ENCODE data around the gene C10orf62.
"Not testable (repeated sequence)": the region's sequence is repeated elsewhere in the genome, so short reads cannot be mapped to it uniquely, and the experiment has no call there.

Gene C10orf62

GRCh38 chr10:97573021-97573420 is 16.5 kb upstream of the C10orf62 start:
- H3K9me3 ChIP-seq (ENCODE audit: control insufficient read depth, insufficient read depth, low read length), result no peaks in the 10 kb centered on the region
- H3K36me3 ChIP-seq (ENCODE audit: insufficient read depth, low read length), result no peaks in the 10 kb centered on the region

DNA sequence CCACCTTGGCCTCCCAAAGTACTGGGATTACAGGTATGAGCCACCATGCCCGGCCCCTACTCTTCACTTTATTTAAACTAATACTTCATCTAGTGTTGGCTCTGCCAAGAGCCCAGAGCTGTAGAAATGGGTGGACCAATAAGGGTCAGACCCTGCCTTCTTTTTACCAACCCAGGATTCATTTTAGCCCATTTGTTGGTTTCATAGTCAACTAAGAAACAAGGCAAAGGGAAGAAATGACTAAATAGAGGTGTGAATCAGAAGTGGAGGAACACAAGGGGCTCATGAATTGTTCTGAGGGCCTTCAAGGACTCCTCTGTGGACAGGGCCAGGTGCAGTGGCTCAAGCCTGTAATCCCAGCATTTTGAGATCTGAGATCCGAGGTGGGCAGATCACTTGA is 15.8 kb upstream of the C10orf62 start:
- Histone ChIP-seq H3K36me3 (ENCODE audit: insufficient read depth, low read length) (no peaks in the 10 kb centered on the region), H3K9me3 (ENCODE audit: control insufficient read depth, insufficient read depth, low read length) (no peaks in the 10 kb centered on the region), H3K9ac (ENCODE audit: low read depth, low read length) (no peak overlapping the region), H3K4me1 (ENCODE audit: insufficient read depth, low read length) (peaks cover 14% of the 10 kb centered on the region)

More at GRCh38 chr10:97573021-97573420, 16.5 kb upstream of the C10orf62 start:
- Histone ChIP-seq H3K4me1 (ENCODE audit: insufficient read depth, low read length) (peaks cover 14% of the 10 kb centered on the region), H3K9ac (ENCODE audit: low read depth, low read length) (no peak overlapping the region)

DNA sequence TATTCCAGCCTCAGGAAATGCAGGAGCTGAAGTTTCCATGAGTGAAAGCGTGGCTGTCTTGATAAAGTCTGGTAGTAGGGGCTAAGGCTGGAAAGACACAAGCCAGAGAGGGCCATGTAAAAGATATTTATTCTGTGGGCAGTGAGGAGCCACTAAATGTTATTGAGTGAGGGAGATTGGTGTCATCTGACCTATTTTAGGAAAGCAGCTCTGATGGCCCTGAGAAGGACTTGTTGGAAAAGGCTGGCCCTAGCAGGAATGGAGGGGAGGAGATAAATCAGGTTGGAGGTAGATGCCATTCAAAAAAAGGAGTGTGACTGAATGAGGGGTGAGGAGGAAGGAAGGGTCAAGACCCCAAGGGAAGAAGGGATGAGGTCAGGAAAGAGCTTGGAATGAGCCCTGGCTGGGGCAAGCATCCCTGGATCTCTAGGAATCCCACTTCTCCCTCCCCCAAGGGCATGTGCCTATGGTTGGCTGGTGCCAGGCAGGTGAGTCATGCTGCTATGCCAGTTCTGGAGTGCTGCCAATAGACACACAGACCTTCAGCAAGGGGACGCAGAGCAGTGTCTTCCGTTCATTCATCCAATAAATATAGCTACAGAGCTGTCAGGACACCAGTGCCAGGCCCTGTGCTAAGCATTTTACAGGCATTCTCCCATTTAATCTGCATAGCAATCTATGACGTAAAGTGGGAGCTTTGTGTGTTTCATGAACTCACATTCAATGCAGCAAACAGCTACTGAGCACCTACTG is 15.0 kb upstream of the C10orf62 start:
- H3K36me3 ChIP-seq (ENCODE audit: insufficient read depth, low read length), result no peaks in the 10 kb centered on the region
- H3K4me1 ChIP-seq (ENCODE audit: insufficient read depth, low read length), result peaks cover 14% of the 10 kb centered on the region
- no peak overlapping the region for H3K9ac ChIP-seq (ENCODE audit: low read depth, low read length)
- no peaks in the 10 kb centered on the region for H3K9me3 ChIP-seq (ENCODE audit: control insufficient read depth, insufficient read depth, low read length)

DNA sequence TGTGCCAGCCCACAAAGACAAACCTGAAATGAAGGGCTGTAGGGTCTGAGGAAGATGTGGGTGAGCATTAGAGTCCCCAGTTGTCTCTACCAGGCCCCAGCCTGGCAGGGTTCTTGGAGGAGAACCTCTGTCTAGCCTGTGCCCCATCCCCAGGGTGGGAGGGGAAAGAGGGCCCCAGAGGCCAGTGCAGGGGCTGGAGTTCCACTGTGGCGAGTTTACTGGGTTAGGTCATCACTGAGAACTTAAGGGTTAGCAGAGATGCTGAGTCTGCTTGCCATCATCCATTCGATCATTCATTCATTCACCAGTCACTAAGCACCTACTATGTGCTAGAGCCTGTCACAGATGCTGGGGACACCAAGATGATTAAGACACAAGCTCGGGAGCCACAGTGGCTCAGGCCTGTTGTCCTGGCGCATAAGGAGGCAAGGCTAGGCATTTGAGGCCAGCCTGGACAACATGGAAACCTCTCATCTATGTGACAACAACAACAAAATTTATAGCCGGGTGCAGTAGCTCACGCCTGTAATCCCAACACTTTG is 14.3 kb upstream of the C10orf62 start:
- Histone ChIP-seq H3K9me3 (ENCODE audit: control insufficient read depth, insufficient read depth, low read length) (no peaks in the 10 kb centered on the region), H3K36me3 (ENCODE audit: insufficient read depth, low read length) (no peaks in the 10 kb centered on the region), H3K9ac (ENCODE audit: low read depth, low read length) (no peak overlapping the region), H3K4me1 (ENCODE audit: insufficient read depth, low read length) (peaks cover 14% of the 10 kb centered on the region)

- H3K4me1 ChIP-seq (ENCODE audit: insufficient read depth, low read length), result peaks cover 14% of the 10 kb centered on the region
- not testable (repeated sequence) for H3K9me3 ChIP-seq (ENCODE audit: control insufficient read depth, insufficient read depth, low read length); H3K9ac ChIP-seq (ENCODE audit: low read depth, low read length); H3K36me3 ChIP-seq (ENCODE audit: insufficient read depth, low read length)
Observed at GRCh38 chr10:97576487-97576886, 13.0 kb upstream of the C10orf62 start.

GRCh38 chr10:97577701-97578100 is 11.8 kb upstream of the C10orf62 start:
- Histone ChIP-seq H3K9me3 (ENCODE audit: control insufficient read depth, insufficient read depth, low read length) (no peaks in the 10 kb centered on the region), H3K36me3 (ENCODE audit: insufficient read depth, low read length) (no peaks in the 10 kb centered on the region), H3K4me1 (ENCODE audit: insufficient read depth, low read length) (peaks cover 9% of the 10 kb centered on the region), H3K9ac (ENCODE audit: low read depth, low read length) (no peak overlapping the region)

GRCh38 chr10:97578171-97578844 is 11.2 kb upstream of the C10orf62 start:
- Histone ChIP-seq H3K9me3 (ENCODE audit: control insufficient read depth, insufficient read depth, low read length) (no peaks in the 10 kb centered on the region), H3K36me3 (ENCODE audit: insufficient read depth, low read length) (no peaks in the 10 kb centered on the region), H3K9ac (ENCODE audit: low read depth, low read length) (no peak overlapping the region), H3K4me1 (ENCODE audit: insufficient read depth, low read length) (peaks cover 9% of the 10 kb centered on the region)

- no peaks in the 10 kb centered on the region for H3K36me3 ChIP-seq (ENCODE audit: insufficient read depth, low read length)
- no peaks in the 10 kb centered on the region for H3K9me3 ChIP-seq (ENCODE audit: control insufficient read depth, insufficient read depth, low read length)
- H3K9ac ChIP-seq (ENCODE audit: low read depth, low read length), result no peak overlapping the region
- no peaks in the 10 kb centered on the region for H3K4me1 ChIP-seq (ENCODE audit: insufficient read depth, low read length)
Observed at GRCh38 chr10:97580421-97581367, 8.8 kb upstream of the C10orf62 start.

DNA sequence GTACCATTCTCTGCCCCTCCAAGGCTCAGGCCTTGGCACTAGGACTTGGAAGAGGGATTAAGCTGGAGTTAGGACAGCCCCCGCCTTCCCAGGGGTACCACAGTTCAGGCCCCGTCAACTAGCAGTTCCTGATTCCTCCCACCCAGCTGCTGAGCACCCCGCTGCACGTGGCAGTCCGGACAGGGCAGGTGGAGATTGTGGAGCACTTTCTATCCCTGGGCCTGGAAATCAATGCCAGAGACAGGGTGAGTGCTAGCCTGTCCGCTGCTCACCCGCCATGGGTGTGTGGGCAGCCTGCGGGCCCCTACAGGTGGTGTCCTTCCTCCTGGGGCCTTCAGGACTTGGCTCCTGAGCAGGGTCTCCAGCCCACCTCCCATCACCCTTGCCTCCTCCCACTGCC is 7.4 kb upstream of the C10orf62 start:
- H3K9ac ChIP-seq (ENCODE audit: low read depth, low read length), result no peak overlapping the region
- no peaks in the 10 kb centered on the region for H3K4me1 ChIP-seq (ENCODE audit: insufficient read depth, low read length)
- no peaks in the 10 kb centered on the region for H3K9me3 ChIP-seq (ENCODE audit: control insufficient read depth, insufficient read depth, low read length)
- no peaks in the 10 kb centered on the region for H3K36me3 ChIP-seq (ENCODE audit: insufficient read depth, low read length)

DNA sequence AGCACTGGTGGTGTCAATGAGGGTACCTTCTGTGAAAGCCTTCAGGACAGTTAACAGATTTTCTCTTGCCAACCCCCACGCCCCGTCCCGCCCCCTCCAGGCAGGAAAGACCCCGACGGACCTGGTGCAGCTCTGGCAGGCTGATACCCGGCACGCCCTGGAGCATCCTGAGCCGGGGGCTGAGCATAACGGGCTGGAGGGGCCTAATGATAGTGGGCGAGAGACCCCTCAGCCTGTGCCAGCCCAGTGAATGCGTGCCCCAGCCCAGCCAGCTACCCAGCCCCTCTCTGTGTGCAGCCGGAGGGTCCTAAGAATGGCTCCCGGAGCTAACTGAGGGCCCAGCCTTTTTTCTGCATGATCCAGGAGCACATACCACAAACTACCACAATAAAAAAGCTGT is 6.0 kb upstream of the C10orf62 start:
- H3K36me3 ChIP-seq (ENCODE audit: insufficient read depth, low read length), result no peaks in the 10 kb centered on the region
- no peaks in the 10 kb centered on the region for H3K9me3 ChIP-seq (ENCODE audit: control insufficient read depth, insufficient read depth, low read length)
- no peaks in the 10 kb centered on the region for H3K4me1 ChIP-seq (ENCODE audit: insufficient read depth, low read length)
- no peak overlapping the region for H3K9ac ChIP-seq (ENCODE audit: low read depth, low read length)

- H3K9ac ChIP-seq (ENCODE audit: low read depth, low read length), result no peak within 1 kb of the TSS
- no peaks in the 10 kb centered on the region for H3K9me3 ChIP-seq (ENCODE audit: control insufficient read depth, insufficient read depth, low read length)
- no peaks in the 10 kb centered on the region for H3K36me3 ChIP-seq (ENCODE audit: insufficient read depth, low read length)
- H3K4me1 ChIP-seq (ENCODE audit: insufficient read depth, low read length), result no peaks in the 10 kb centered on the region
Observed at GRCh38 chr10:97584060-97584797, 5.3 kb upstream of the C10orf62 start, which contains the start of gene HOGA1. HOGA1 (plus strand) TSS chr10:97584389; CDS start chr10:97584704, 315 bp downstream.

DNA sequence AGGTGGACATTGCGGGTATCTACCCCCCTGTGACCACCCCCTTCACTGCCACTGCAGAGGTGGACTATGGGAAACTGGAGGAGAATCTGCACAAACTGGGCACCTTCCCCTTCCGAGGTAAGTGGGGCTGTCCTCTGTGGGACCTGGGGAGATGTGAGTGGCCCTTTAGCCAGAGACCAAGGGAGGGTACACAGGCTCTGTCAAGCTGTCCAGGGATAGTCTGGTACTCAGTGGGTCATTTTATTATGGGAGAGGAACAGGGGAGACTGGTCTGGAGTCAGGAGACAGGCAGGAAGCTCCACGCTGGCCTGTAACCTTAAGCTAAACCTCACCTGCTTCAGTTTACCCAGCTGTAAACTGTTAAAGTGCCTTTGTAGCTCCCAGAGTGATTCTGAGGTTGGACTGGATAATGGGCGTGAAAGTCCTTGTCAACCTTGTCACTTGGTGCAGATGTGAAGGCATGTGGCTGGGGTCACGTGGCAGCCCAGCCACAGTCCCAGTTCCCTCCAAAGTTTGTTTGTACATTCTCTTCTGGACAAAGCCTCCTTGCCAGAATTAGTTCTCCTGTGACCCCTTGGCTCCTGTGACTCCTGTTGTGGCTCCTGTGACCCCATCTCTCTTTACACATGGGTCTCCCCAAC is 4.6 kb upstream of the C10orf62 start:
- no peaks in the 10 kb centered on the region for H3K9me3 ChIP-seq (ENCODE audit: control insufficient read depth, insufficient read depth, low read length)
- no peaks in the 10 kb centered on the region for H3K4me1 ChIP-seq (ENCODE audit: insufficient read depth, low read length)
- no peaks in the 10 kb centered on the region for H3K36me3 ChIP-seq (ENCODE audit: insufficient read depth, low read length)
- H3K9ac ChIP-seq (ENCODE audit: low read depth, low read length), result no peak overlapping the region

GRCh38 chr10:97585439-97585811 is 4.1 kb upstream of the C10orf62 start:
- Histone ChIP-seq H3K36me3 (ENCODE audit: insufficient read depth, low read length) (no peaks in the 10 kb centered on the region), H3K4me1 (ENCODE audit: insufficient read depth, low read length) (no peaks in the 10 kb centered on the region), H3K9me3 (ENCODE audit: control insufficient read depth, insufficient read depth, low read length) (no peaks in the 10 kb centered on the region), H3K9ac (ENCODE audit: low read depth, low read length) (no peak overlapping the region)

All from ES-I3 (cell line).